HCT116 (cell line): ENCODE data around the gene SPDL1. TPM values are rescaled to one million over a fixed set of nuclear protein-coding genes. Genes with fewer than 3 reads are reported as not detected.

Experiments used
- ATAC-seq: fragments of 200-7000 bp; cut with Tn5 transposase; 2 replicates; pipeline ENCODE4 v1.9.1; 2020; ENCODE audit warnings: mild to moderate bottlenecking, moderate library complexity
- BruUV-seq: library from RNA; stranded (reverse); fragments of 400-500 nt; replicated peaks from 2 replicates; lab custom pipeline; 2021; lab: Mats Ljungman, UMichigan
- CTCF ChIA-PET: fragments of 300-600 bp; sonication (Branson Sonifier 250); formaldehyde crosslinking; loops from one replicate; lab custom pipeline; 2021; ENCODE audit warnings: antibody characterized with exemption; lab: Charles Lee
- POLR2A ChIA-PET: fragments of 300-600, 350-600 bp; sonication (Branson Sonifier 250); formaldehyde crosslinking; loops from one replicate; lab custom pipeline; 2021; ENCODE audit warnings: antibody characterized with exemption; lab: Charles Lee
- RAD21 ChIA-PET, 2 experiments: fragments of 300-600 bp; sonication (Branson Sonifier 250); formaldehyde crosslinking; loops; one replicate each; lab custom pipeline; 2023; ENCODE audit warnings: low total read pairs in 2 of 2; ENCODE audit not compliant: uncharacterized antibody in 2 of 2, unreplicated experiment in 2 of 2, low non-redundant PET in 1 of 2; lab: Charles Lee
- DNase-seq: peaks from one replicate; pipeline ENCODE4 v3.0.0-alpha.2; 2010; ENCODE audit warnings: low read depth, low spot score
- H2AFZ ChIP-seq: fragments of 200-600 bp; shearing (Covaris generic), sonication (generic); 2 replicates; pipeline ENCODE4 v1.6.1; 2017; ENCODE audit warnings: low read depth, mixed run types, mixed read lengths, antibody characterized with exemption, low read length; ENCODE audit not compliant: poor library complexity, severe bottlenecking
- H3K27ac ChIP-seq: 2 replicates; pipeline ENCODE4 v1.5.1; 2012; ENCODE audit warnings: low read depth, low read length
- H3K27me3 ChIP-seq: fragments of 200-600 bp; sonication (generic); 2 replicates; pipeline ENCODE4 v1.6.1; 2016; ENCODE audit warnings: mixed run types, low read length, mixed read lengths; ENCODE audit not compliant: insufficient read depth
- H3K36me3 ChIP-seq, 2 experiments: fragments of 200-500 bp in 1 of 2; fragments of 200-600 bp in 1 of 2; sonication (Bioruptor generic) in 1 of 2; sonication (generic) in 1 of 2; 2 replicates each; pipeline versions ENCODE4 v1.5.1 to v1.6.1; 2014 to 2016; ENCODE audit warnings: low read length in 2 of 2, inconsistent platforms in 1 of 2, mixed read lengths in 1 of 2, mixed run types in 1 of 2; ENCODE audit not compliant: insufficient read depth in 2 of 2, control insufficient read depth in 1 of 2
- H3K4me1 ChIP-seq, 2 experiments: fragments of 200-600 bp in 1 of 2; sonication (generic) in 1 of 2; 2 replicates each; pipeline versions ENCODE4 v1.5.1 to v1.6.1; 2012 to 2017; ENCODE audit warnings: low read length in 2 of 2, inconsistent platforms in 1 of 2, mild to moderate bottlenecking in 1 of 2, mixed read lengths in 1 of 2, mixed run types in 1 of 2, moderate library complexity in 1 of 2; ENCODE audit not compliant: insufficient read depth in 2 of 2, control insufficient read depth in 1 of 2
- H3K4me2 ChIP-seq: fragments of 200-600 bp; sonication (generic); 2 replicates; pipeline ENCODE4 v1.6.1; 2017; ENCODE audit warnings: mixed run types, low read length, mixed read lengths
- H3K4me3 ChIP-seq, 2 experiments: fragments of 200-600 bp in 1 of 2; sonication (generic) in 1 of 2; replicated peaks in 1 of 2; 2 replicates each; pipeline ENCODE4 v1.5.1; 2011 to 2016; ENCODE audit warnings: low read length in 2 of 2, control low read depth in 1 of 2, low read depth in 1 of 2, mild to moderate bottlenecking in 1 of 2, mixed read lengths in 1 of 2, mixed run types in 1 of 2
- H3K79me2 ChIP-seq: fragments of 200-600 bp; sonication (generic); 2 replicates; pipeline ENCODE4 v1.6.1; 2017; ENCODE audit warnings: mild to moderate bottlenecking, mixed run types, low read length, moderate library complexity, mixed read lengths; ENCODE audit not compliant: insufficient read depth
- H3K9ac ChIP-seq: fragments of 200-600 bp; sonication (generic); 2 replicates; pipeline ENCODE4 v1.6.1; 2016; ENCODE audit warnings: low read length, mixed read lengths
- H3K9me2 ChIP-seq: fragments of 200-600 bp; sonication (generic), shearing (Covaris generic); 2 replicates; pipeline ENCODE4 v1.6.1; 2017; ENCODE audit warnings: mixed run types, mild to moderate bottlenecking, moderate library complexity; ENCODE audit not compliant: insufficient read depth
- H3K9me3 ChIP-seq, 2 experiments: fragments of 200-500 bp in 1 of 2; fragments of 200-600 bp in 1 of 2; sonication (Bioruptor generic) in 1 of 2; sonication (generic) in 1 of 2; 2 replicates each; pipeline ENCODE4 v1.6.1; 2014 to 2017; ENCODE audit warnings: low read length in 2 of 2, mixed read lengths in 2 of 2, inconsistent platforms in 1 of 2, low read depth in 1 of 2, mild to moderate bottlenecking in 1 of 2, mixed run types in 1 of 2, moderate library complexity in 1 of 2; ENCODE audit not compliant: control insufficient read depth in 1 of 2, insufficient read depth in 1 of 2
- H4K20me1 ChIP-seq: fragments of 200-600 bp; sonication (generic), shearing (Covaris generic); 2 replicates; pipeline ENCODE4 v1.6.1; 2017; ENCODE audit warnings: mixed run types, mild to moderate bottlenecking, moderate library complexity; ENCODE audit not compliant: insufficient read depth
- ATF3 ChIP-seq: IDR thresholded peaks from 2 replicates; pipeline ENCODE4 v1.6.1; 2012
- EZH2 ChIP-seq: fragments of 200-600 bp; sonication (generic); IDR thresholded peaks from 2 replicates; pipeline ENCODE4 v1.6.1; 2017; ENCODE audit warnings: antibody characterized with exemption, mixed run types
- MAX ChIP-seq: IDR thresholded peaks from 2 replicates; pipeline ENCODE4 v1.6.1; 2012
- REST ChIP-seq: IDR thresholded peaks from 2 replicates; pipeline ENCODE4 v1.6.1; 2012; ENCODE audit warnings: low read depth
- TCF7L2 ChIP-seq: IDR thresholded peaks from 2 replicates; pipeline ENCODE4 v1.7.0; 2011; ENCODE audit warnings: borderline replicate concordance, inconsistent platforms; ENCODE audit not compliant: insufficient read depth, insufficient read length; ENCODE audit errors: extremely low read depth
- YY1 ChIP-seq: IDR thresholded peaks from 2 replicates; pipeline ENCODE4 v1.6.1; 2011; ENCODE audit warnings: low read length, low read depth, moderate library complexity, mild to moderate bottlenecking; ENCODE audit not compliant: insufficient replicate concordance; ENCODE audit errors: extremely low read depth
- intact Hi-C: fragments of 100-400 bp; cut with micrococcal nuclease; formaldehyde crosslinking; loops from 2 replicates; pipeline ENCODE4 v1.10.0; 2022
- total RNA-seq: library from RNA; stranded (reverse); gene quantifications from one replicate; pipeline ENCODE4 v1.2.1, GENCODE V29; 2021; ENCODE audit not compliant: unreplicated experiment

Gene SPDL1
- total RNA-seq, 1 experiment from 2014 or later = 28.5 TPM

DNA sequence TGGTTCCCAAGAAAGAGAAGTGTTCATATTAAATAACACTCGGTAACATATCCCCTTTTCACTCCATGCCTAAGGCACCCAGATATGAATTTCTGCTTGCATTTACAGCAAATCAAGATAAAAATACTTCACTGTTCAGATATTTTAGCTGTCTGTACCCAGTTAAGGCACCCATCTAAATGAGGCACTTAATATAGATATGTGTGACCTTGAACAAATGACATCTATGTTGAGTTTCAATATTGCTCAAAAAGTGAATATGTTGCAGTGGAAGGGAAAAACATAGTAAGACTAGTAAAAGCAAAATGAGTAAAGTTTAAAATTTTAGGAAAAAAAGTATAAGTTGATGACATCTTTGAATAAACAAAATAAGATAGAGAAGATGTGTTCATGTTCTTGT lies 32.4 kb upstream of the SPDL1 start:
- CTCF ChIA-PET = no interaction called here
- no peaks in the 10 kb centered on the region for H3K36me3 ChIP-seq
- no peaks in the 10 kb centered on the region for H3K9me3 ChIP-seq
- TF ChIP-seq ATF3 (no peak), EZH2 (no peak)
- BruUV-seq = no TSS peak
- H3K9ac ChIP-seq = no peak overlapping the region
- DNase-seq = no peak
- no peaks in the 10 kb centered on the region for H4K20me1 ChIP-seq
- peaks cover 5% of the 10 kb centered on the region for H3K27me3 ChIP-seq
- H3K4me1 ChIP-seq = no peaks in the 10 kb centered on the region
- ATAC-seq = no peak
- no peak overlapping the region for H2AFZ ChIP-seq
- H3K9me2 ChIP-seq = no peaks in the 10 kb centered on the region
- RAD21 ChIA-PET = no interaction called here
- no peak overlapping the region for H3K27ac ChIP-seq
- intact Hi-C loops = no loop called here
- no peak overlapping the region for H3K4me3 ChIP-seq
- H3K79me2 ChIP-seq = no peaks in the 10 kb centered on the region
- POLR2A ChIA-PET = no interaction called here
- H3K4me2 ChIP-seq = no peak overlapping the region

- no TSS peak for BruUV-seq
- Histone ChIP-seq H3K9ac (no peak overlapping the region), H3K27ac (no peak overlapping the region), H3K9me3 (no peaks in the 10 kb centered on the region), H3K79me2 (no peaks in the 10 kb centered on the region), H4K20me1 (no peaks in the 10 kb centered on the region), H3K9me2 (no peaks in the 10 kb centered on the region), H3K27me3 (peaks cover 5% of the 10 kb centered on the region), H3K36me3 (no peaks in the 10 kb centered on the region), H3K4me3 (no peak overlapping the region), H2AFZ (no peak overlapping the region), H3K4me2 (no peak overlapping the region), H3K4me1 (no peaks in the 10 kb centered on the region)
- CTCF ChIA-PET = no interaction called here
- TF ChIP-seq TCF7L2 (no peak), YY1 (no peak), REST (no peak), ATF3 (no peak), MAX (no peak)
- DNase-seq (no peak), ATAC-seq (no peak)
- RAD21 ChIA-PET = no interaction called here
- intact Hi-C loops = no loop called here
- POLR2A ChIA-PET = no interaction called here
Observed at GRCh38 chr5:169551696-169552095, 31.9 kb upstream of the SPDL1 start.
